NCI-H1930 (cell line): Measurements from ENCODE around the gene DAZL.

Experiments
- DNase-seq, 2 experiments: peaks; one replicate each; lab custom pipeline; 2025; lab: John Stamatoyannopoulos, UW

Gene DAZL

DNA sequence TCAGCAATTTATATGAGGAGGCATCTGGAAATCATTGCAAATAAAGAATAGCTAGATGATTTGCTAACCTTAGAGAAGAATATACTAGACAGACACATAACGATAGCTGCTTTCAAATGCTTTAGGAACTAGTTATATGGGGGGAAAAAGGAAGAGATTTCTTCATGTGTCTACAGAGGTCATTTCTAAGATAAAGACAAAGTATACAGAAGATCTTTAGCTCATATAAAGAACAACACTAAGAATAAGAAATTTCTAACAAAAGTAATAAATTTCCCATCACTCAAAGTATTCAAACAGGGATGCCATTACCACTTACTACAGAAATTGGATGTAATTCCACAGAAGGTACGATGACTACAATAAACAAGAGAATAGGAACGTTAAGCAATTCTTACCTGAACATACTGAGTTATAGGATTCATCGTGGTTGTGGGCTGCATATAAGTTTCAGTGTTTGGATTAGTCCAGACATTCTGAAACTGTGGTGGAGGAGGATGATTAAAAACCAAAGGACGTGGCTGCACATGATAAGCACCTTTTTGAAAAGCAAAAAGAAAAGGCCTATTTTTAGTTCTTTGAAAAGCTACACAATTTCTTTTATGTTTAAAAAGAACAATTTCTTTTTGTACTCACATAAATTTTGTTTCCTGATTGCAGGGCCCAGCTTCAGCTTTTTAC lies 8.7 kb downstream of the DAZL start:
- DNase-seq = no peak

DNA sequence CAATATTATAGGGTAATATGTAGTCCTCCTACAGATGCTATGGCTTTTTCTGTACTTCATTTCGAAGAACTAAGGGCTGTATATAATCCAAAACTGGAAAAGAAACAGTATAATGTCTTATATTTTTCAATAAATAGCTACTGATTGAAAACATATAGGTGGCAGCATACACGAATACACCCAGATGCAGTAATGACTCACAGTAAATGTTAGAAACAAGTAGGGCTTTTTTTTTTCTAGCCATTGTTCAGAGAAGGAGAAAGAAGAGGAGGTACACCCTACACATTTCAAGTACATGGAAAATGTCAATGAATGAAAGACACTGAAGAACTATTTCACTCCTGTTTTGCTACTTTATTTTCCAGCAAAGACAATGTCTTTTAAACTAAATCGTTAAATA lies 9.4 kb downstream of the DAZL start:
- DNase-seq = no peak

DNA sequence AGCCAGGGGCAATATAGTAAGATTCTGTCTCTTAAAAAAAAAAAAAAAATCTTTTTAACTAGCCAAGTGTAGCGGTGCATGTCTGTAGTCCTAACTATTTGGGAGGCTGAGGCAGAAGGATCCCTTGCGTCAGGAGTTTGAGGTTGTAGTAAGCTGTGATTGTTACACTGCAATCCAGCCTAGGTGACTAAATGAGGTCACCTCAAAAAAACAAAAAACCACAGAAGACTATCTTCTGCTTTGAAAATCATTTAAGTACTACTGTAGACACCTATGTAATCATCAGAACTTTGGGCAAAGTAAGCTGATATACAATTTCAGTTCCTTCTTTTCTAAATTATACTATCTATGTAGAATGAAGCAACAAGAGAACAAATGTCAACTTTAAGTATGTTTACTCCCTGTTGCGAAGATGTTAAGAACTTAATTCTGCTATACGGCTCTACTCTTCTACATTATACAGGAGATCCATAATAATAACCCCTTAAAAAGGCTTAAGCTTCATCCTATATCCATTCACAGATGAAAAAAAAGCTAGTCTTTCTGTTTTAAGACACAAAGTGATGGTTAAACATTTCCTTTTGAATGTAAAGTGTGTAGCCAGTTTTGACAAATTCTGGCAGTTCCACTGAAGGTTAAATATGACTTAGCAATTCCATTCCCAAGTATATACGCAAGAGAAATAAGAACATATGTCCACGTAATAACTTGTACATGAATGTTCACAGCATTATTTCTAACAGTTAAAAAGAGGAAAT lies 15.2 kb downstream of the DAZL start:
- no peak for DNase-seq

DNA sequence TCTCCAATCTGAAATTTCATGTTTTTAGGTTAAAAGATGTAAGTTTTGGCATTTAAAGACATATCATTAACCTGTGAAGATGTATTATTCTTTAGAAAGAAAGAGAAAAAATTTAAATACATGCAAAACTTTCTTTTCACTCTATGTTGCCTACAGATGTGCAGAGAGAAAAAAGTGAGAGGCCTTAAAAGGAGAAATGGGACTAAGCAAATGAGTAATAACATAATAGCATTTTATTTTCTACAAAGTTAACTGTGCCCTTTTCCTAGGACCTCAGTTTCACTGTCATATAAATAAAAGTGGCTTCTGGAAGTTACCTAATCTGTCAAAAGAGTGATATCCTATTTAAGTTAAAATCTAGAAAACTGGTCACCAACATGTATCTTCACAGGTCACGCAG lies 16.1 kb downstream of the DAZL start:
- no peak for DNase-seq

DNA sequence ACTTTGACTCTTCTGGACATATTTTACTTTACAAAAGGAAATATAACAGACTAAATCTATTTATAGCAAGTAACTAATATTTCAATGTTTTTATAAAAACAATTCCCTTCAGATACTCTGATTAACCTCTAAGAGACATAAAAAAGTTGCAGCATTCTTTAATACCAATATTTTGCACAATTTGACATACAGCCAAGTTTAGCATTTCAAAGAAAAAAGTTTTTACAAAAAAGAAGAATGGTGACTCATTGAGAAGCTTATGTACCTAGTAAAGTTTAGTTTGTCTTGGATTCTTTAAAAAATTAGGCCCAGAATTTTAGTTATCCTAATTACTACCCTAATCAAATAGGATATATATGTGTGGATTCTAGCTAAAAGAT lies 17.6 kb downstream of the DAZL start:
- DNase-seq = no peak

DNA sequence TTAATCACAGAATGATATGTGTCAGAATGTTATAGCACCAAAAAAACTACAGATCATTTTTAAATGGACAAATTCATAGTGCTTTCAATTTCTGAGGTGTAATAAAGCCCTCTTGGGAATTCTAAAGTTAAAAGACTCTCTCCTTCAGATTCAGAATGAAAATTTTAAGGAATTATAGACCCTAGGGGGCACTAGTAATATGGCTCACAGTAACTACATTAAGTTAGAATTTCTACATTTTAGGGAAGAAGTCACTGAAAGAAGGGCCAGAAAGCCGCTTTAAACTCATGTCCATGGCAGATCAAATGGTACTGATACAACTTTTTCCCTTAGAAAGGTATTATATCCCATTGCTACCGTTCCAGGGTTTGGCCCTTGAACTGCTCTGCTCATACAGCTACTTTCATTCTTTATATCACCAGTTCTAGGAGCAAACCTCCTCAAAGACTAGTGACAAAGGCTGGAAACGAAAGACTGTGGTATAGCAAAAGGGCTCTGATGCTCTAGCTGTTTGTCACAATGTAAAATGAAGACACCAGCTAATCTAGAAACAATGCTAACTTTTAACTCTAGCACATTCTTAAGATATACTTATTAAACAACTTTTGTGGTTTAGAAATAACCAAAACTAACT lies 18.1 kb downstream of the DAZL start:
- DNase-seq = no peak

DNA sequence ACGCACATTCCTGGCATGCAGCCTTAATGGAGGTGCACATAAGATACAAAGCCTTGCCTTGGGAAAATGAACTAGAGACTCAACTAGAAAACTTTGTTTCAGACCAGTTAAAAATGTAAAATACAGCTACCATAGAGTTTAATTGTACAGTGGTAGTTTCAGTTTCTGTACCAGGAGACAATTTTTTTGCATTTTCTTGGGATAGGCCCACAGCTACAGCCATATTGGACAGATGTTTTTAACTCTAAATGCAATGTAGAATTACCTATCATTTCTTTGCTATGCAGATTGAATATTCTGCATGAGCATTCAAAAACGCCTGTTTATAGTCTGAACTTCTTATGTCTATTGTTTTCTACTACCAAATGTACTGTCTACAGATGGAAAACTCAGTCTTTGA lies 20.3 kb downstream of the DAZL start:
- DNase-seq = no peak

DNA sequence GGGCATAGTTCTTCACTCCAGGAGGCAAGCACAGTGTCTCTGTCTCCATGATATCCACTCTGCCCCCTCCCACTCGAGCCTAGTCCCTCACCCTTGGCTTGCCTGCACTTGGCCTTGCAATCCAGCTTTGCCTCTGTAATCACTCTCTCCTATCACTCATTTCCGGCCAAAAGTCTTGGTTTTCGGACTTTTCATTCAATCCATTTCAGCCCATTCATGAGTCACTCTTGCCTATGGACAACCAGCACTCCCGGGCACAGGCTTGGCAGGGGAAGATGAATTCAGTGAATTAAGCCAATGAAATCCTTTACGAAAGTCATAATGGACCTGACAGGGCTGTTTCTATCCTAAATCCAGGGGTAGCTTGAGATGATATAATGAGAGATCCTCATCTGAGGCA lies 21.7 kb downstream of the DAZL start:
- no peak for DNase-seq

DNA sequence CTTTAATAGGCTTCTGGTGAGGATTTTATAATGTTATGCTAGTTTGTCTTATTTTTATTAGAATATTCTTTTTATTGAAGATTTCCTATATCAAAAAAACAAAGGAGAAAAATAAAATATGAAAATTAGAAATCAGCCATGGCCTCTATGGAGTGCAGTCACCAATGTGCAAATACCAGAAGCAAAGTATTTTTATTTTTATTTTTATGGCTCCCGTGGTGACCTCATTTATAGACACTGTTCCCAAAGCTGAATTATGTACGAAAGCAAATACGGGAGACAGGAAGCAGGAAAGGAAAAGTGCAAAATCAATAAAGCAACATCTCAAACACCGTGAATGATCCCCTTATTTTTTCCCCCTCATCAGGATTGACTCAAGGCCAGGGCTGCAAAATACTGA lies 35.1 kb downstream of the DAZL start:
- DNase-seq = no peak

DNA sequence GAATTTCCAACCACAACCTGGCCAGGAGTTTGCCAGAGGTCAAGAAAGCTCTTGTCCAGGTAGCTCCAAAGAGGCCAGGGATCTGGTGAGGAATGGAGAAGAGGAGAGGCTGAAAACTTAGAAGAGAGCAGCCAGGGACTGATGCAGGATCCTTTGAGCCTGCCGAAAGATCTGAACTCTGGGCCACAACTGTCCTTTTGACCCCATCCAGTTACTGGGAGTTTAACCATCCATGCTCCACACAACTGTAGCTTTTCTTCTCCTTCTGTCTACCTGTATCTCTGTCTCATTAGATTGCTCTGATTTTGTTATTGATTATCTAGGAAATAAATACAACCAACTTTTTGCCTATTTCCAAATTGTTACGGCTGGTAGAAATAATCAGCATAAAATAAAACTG lies 36.7 kb downstream of the DAZL start:
- DNase-seq = no peak

DNA sequence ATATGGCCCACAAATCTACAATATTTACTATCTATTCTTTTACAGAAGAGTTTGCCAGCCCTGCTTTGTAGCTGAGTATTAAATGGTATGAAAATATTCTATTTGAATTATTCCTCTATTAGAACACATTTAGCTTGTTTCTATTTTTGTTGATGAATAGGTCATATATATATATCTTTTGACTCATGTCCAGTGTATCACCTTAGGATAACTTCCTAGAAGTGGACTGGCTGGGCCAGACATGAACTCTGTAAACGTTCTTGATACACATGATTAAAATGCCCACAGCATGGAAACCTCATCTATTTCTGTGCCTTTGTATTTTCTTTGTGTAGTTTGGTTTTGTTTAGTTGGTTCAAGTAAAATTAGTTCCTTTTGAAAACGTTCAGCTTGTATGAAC lies 37.1 kb downstream of the DAZL start:
- DNase-seq = no peak

DNA sequence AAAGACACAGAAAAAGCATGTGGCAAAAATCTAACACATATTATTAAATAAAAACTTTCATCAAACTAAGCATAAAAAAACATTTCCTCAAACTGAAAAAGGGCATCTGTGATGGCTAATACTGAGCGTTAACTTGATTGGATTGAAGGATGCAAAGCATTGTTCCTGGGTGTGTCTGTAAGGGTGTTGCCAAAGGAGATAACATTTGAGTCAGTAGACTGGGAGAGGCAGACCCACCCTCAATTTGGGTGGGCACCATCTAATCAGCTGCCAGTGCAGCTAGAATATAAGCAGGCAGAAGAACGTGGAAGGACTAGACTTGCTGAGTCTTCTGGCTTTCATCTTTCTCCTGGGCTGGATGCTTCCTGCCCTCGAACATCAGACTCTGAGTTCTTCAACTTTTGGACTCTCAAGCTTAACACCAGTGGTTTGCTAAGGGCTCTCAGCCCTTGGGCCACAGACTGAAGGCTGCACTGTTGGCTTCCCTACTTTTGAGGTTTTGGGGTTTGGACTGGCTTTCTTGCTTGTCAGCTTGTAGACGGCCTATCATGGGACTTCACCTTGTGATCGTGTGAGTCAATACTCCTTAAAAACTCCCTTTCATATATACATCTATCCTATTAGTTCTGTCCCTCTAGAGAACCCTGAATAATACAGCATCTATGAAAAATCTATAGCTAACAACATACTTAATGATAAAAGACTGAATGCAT lies 45.4 kb downstream of the DAZL start:
- DNase-seq = no peak

DNA sequence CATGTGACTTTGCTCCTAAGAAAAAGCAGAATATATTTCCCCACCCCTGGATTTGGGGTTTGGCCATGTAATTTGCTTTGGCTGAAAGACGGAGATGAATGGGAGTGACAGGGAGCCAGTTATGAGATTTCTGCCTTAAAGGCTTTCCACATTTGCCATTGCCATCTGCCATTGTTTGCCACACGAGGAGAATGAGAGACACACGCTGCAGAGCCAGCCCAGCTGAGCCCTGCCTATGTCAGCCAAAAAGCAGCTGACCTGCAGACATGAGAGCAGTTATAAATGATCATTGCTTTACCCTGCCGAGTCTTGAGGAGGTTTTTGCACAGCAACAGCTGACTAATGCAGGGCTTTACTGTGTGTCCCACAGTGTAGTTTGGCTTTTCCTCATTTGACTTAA lies 51.1 kb downstream of the DAZL start:
- DNase-seq = no peak

DNA sequence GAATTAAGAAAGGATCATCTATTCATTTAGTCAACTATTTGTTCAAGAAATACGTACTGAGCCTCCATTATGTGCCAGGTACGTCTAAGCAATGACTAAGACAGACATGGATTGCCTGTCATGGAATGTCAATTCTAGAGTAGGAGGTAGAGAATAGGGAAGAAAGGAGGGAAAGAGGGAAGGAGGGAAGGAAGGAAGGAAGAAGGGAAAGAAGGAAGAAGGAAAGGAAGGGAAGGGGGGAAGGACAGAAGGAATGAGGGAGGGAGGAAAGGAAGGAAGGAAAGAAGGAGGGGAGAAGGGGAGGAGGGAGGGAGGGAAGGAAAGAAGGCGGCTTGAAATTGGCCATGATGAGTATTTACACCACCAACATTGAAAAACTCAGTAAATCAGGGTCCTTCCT lies 52.5 kb downstream of the DAZL start:
- DNase-seq = no peak

DNA sequence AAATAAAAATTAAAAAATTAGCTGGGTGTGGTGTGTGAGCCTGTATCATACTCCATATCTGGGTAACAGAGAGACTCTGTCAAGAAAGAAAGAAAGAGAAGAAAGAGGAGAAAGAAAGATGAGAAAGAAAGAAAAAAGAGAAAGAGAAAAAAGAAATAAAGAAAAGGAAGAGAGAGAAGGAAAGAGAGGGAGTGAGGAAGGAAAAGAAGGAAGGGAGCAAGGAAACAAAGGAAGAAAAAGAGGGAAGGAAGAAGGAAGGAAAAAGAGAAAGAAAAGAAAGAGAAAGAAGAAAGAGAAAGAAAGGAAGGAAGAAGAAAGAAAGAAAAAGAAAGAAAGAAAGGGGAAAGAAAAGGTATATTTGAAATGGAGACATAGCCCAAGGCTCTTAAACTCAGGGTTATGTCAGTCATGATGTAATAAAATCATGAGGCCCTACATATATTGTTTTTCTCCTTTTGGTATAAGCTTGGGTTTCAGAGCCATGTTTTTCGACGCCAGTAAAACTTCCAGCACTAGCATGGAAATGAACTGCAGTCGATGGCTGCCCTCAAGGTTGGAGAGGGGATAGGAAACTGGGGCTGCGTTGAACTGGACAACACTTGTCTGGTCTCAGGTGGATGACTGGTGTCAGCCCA lies 53.8 kb downstream of the DAZL start:
- no peak for DNase-seq

DNA sequence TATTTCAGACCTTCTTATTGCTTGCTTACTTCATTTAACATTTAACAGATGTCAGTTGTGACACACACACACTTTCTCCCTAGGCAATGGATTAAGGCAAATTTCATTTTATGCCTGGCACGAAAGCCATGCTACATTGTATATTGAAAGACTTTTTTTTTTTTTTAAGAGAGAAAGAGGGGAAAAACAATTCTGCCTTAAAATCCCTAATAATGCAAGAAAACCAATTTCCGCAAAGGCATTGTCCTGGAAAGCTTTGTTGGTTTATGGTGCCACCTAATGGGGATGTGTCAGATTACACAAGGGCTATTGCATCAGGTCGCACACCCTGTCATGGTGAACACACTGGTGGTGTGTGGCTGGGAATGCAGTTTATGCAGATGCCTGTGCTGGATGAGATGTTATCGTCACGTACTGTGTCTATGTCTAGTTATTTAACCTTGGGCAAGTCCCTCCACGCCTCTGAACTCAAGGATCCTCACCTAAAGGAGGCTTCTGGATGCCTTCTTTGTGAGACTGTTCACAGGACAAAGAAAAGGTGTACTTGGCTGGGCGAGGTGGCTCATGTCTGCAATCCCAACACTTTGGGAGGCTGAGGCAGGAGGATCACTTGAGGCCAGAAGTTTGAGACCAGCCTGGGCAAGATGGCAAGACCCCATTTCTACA lies 54.4 kb downstream of the DAZL start:
- peak; percentile 59 to 68 for DNase-seq

DNA sequence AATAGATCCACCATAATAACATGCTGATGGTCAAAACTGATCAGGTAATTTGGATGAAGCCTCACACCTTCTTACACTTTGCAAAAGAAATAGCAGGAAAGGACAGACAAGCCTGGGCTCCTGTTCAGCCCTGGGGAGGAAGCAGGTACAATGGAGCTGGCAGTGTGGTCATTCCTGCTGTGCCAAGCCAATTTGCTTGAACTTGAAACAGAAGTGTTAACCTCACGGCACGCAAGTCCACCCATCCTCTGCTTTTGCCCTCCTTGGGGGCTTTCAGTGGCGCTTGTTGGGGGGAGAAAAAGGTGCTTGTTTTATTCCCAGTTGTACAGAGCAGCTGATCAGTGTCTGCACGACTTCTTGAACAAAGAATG lies 54.9 kb downstream of the DAZL start:
- no peak for DNase-seq

DNA sequence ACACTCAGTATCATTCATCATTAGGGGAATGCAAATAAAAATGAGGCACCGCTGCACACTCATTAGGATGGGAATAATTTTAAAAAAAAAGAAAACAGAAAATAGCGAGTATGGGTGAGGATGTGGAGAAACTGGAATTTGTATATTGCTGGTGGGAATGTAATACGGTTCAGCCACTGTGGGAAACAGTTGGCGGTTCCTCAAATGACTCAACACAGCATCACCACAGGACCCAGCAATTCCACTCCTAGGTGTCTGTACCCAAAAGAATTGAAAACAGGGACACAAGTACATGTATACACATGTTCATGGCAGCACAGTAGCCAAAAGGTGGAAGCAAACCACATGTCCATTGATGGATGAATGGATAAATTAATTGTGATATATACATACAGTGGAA lies 56.5 kb downstream of the DAZL start:
- DNase-seq = no peak

DNA sequence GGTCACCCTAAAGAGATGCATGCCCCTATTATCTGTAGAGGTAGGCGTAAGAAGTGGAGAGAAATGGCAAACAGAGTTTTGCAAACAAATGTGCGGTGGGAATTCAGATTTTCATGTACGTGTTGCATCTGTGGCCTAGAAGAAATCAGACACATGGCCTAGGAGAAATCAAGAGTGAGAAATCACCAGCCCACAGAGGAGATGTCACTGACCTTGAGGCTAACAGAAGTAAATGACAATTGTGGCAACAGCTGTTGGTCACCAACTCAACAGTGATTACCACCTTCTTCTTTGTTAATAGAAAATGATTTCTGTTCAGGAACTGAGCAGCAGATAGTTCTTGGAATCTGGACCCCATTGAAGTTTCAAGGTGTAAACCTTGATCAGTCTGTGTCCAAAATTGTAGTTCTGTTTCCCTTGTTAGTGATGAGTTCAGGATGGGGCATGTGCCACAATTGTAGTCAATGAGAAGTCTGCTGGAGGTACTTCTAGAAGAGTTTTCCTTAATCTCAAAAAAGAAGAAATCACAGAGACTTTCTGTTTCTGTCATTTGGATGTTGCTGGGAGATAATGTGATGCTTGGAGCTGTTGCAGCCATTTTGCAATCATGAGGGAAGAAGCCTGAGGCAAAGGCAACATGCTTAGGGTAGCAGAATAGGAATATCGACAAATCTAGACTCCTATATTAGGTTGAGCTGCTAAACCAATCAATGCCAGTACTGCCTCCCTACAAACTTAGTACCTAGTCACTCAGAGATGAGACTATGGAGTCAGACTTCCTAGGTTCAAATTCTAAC lies 57.5 kb downstream of the DAZL start:
- DNase-seq = no peak

DNA sequence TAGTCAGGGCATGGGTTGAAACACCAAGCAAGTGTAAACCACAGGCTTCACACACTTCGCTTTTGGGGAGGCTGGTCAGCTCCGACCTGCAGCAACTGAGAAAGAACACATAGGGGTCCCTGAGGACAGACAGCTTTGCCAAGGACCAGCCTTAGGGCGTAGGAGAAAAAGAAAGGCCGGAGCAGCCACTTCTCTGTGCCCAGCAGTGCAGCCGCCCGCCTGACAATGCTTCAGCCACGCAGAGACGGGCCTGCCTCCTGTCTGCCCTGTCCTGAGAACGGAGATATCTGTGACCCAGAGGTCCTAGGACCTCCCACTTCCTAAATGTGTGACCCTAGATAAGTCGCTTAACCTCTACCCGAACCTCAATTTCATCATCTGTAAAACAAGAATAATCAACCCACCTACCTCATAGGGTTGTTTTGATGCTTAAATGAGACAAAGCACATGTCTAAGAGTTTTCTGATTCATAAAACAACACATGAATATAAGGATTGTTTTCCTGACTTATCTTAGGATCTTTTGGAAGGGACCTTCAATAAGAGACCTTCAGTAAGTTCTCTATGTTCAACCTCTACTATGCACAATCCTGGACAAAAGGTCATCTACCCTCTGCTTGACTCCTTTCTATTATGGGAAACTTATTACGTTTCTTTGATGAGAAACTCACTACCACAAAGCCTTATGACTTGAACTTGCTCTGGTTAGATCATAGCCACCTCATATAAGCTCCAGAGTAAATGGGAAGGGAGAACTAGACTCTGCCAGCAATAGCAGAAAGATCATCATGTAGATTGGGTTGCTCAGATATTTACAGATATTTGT lies 58.8 kb downstream of the DAZL start:
- no peak for DNase-seq
